Stimulated activated CD4-positive, alpha-beta T cell treated with anti-CD3 and anti-CD28 coated beads, Interleukin-12 subunit alpha, Interleukin-12 subunit beta, amount 100 ng/mL, for 48 hours (primary cell): Measurements from ENCODE around the gene TRIM56.
A peak's percentile ranks its signal among the peaks of the same experiment; 100 is the strongest.
"Not testable (repeated sequence)": the region's sequence is repeated elsewhere in the genome, so short reads cannot be mapped to it uniquely, and the experiment has no call there.

ENCODE experiments used
- DNase-seq, 3 donors: peaks; one replicate each; pipeline ENCODE4 v3.0.0-alpha.2; 2020; ENCODE audit warnings: low read depth in 2 of 3, low spot score in 1 of 3

The TRIM56 gene

GRCh38 chr7:101112233-101112632 lies 27.0 kb downstream of the TRIM56 start:
- DNase-seq = no peak

DNA sequence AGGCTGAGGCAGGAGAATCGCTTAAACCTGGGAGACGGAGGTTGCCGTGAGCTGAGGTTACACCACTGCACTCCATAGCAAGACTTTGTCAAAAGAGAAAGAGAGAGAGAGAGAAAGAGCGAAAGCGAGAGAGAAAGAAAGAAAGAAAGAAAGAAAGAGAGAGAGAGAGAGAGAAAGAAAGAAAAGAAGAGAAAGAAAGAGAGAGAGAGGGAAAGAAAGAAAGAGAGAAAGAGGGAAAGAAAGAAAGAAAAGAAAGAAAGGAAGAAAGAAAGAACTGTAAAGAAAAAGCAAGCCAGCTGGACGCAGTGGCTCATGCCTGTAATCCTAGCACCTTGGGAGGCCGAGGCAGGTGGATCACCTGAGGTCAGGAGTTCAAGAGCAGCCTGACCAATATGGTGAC lies 27.9 kb downstream of the TRIM56 start:
- DNase-seq = not testable (repeated sequence)

- DNase-seq = no peak
These were observed 28.6 kb downstream of the TRIM56 start for GRCh38 chr7:101113836-101114235.

DNA sequence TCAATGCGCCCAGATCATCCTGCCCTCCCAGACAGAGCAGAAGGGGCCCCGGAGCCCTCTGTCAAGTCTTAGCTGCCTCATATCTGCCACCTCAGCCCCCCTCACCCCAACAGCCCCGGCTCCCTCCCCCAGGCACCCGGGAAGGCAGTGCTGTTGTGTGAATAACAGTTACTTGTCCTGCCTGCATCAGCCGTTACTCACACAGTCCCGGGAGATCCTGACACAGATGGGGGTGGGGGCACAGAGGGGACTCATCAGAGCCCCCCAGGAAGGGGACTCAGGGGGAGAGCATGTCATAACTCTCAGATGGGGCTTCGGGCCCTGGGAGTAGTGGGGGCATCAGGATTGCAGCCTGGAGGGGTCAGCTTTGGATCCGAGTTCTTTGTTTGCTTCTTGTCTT lies 29.2 kb downstream of the TRIM56 start:
- no peak for DNase-seq

- no peak for DNase-seq
These were observed 29.9 kb downstream of the TRIM56 start for GRCh38 chr7:101115215-101115614.

GRCh38 chr7:101116898-101117297 lies 31.6 kb downstream of the TRIM56 start:
- no peak for DNase-seq

GRCh38 chr7:101118856-101119255 lies 33.6 kb downstream of the TRIM56 start:
- no peak for DNase-seq

DNA sequence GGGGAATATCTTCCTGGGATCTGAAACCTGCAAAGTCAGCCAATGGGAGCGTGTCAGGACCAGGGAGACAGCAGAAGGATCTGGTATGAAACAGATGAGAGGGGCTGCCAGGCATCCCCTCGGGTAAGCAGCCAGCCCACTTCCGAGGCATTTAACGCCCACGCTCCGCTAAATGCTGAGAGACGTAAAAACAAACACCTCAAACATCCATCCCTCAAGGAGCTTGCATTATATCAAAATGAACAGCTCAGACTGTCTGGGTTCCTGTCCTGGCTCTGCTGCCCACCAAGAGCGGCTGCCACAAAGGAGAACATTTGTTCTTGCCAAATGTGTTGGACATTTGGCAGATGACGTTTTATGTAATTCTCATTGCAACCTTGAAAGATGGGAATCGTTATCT lies 34.6 kb downstream of the TRIM56 start:
- no peak for DNase-seq

DNA sequence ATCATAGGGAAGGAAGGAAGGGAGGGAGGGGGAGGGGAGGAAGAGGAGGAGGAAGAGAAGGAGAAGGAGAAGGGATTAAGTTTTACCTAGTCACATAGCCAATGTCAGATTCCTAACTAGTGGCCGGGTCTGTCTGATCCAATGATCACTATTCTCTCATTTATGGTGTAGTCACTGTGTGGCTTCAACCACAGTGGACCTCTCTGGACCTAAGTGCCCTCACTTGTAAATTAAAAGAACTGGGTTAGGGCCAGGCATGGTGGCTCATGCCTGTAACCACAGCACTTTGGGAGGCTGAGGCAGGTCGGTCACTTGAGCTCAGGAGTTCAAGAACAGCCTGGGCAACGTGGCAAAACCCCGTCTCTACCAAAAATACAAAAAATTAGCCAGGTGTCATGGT lies 35.0 kb downstream of the TRIM56 start:
- DNase-seq = no peak

- not testable (repeated sequence) for DNase-seq
These were observed 36.3 kb downstream of the TRIM56 start for GRCh38 chr7:101121631-101121990.

- no peak for DNase-seq
These were observed 37.0 kb downstream of the TRIM56 start for GRCh38 chr7:101121991-101122932.

- DNase-seq = no peak
These were observed 37.8 kb downstream of the TRIM56 start for GRCh38 chr7:101122933-101123702.

DNA sequence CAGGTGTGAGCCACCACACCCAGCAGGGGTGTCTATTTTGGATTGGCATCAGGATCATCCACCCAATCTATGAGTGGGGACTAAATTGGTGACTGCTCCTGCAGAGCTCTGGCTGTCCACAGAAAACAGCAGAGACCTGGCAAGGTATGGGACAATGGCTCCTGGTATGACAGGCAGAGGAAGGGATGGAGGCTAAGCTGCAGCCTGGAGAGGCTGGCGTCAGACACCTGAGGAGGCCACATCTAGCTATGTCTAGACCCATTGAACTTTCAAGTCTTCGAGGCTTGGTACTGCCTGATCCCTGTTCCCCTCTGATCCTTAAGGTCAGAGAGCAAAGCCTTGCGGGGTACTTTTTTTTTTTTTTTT lies 38.4 kb downstream of the TRIM56 start:
- DNase-seq = no peak

DNA sequence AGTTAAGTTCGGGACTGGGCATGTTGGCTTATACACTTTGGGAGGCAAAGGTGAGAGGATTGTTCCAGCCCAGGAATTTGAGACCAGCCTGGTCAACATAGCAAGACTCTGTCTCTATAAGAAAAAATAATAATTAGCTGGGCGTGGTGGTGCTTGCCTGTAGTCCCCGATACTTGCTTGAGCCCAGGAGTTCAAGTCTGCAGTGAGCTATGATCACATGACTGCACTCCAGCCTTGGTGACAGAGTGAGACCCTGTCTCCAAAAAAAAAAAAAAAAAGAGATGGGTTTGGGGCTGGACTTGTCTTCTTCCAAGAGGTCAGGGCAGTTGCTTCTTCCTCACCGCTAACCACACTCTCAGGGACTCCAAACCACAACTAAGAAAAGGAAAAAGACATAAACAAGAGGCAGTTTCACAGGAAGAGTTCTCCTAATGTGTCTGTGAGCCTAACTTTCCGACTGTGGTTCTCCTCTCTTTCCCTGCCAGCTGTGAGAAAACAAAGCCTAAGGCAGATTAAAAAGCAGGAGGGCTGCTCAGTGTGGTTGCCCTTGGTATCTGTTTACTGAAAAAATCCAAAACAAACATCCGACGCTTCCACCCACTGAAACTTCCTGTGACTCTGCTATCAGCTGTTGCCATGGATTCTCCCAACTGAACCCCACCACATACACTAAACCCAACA lies 39.2 kb downstream of the TRIM56 start:
- DNase-seq = no peak

GRCh38 chr7:101125989-101126650 lies 40.8 kb downstream of the TRIM56 start:
- DNase-seq = no peak

GRCh38 chr7:101126651-101127459 lies 41.6 kb downstream of the TRIM56 start, which contains the start of gene SERPINE1:
Gene SERPINE1, plus strand, starts transcription at chr7:101127104. Its CDS starts 1,290 bp downstream, at chr7:101128394.
- DNase-seq = peak in 1 of 3 donors; percentile 19

DNA sequence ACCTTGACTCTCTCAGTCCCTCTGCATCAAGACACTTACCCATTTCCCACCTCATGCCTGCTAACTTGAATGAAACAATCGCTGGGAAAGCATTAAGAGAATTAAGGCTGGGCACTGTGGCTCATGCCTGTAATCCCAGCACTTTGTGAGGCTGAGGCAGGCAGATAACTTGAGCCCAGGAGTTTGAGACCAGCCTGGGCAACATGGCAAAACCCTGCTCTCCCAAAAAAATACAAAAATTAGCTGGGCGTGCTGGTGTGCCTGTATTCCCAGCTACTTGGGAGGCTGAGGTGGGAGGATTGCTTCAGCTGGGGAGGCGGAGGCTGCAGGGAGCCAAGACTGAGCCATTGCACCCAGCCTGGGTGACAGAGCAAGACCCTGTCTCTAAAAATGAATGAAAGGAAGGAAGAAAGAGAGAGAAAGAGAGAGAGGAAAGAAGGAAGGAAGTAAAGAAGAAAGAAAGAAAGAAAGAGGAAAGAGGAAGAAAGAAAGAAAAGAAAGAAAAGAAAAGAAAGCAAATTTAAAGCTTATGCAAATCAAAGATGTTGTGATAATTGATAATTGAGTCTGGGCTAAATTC lies 42.3 kb downstream of the TRIM56 start:
- no peak for DNase-seq

DNA sequence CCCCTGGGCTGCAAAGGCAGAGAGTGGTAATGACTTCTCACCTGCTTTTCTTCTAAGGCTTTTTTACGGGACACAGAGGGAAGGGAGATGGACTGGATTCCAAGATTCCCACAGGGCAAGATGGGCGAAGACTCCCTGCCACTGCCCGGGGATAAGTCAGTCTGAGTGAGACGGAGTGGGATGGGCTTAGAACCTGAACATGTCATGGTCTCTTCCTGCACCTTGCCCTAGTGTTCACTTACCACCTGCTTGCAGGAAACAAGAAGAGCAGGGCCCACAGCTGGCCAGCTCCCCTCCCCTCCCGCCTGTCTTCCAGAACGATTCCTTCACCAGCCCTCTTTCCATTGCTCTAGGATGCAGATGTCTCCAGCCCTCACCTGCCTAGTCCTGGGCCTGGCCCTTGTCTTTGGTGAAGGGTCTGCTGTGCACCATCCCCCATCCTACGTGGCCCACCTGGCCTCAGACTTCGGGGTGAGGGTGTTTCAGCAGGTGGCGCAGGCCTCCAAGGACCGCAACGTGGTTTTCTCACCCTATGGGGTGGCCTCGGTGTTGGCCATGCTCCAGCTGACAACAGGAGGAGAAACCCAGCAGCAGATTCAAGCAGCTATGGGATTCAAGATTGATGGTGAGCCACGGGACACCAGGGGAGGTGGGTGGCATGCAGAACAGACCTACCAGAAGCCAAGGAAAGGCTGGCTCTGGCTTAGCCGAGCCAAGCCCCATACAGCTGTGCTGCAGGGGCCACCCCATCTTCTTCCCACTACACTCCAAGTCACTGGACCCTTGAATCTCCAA lies 43.0 kb downstream of the TRIM56 start:
- no peak for DNase-seq

- no peak for DNase-seq
These were observed 44.4 kb downstream of the TRIM56 start for GRCh38 chr7:101129603-101130117.
